ENCODE data around the gene UBE2S.
"Not testable (repeated sequence)": the region's sequence is repeated elsewhere in the genome, so short reads cannot be mapped to it uniquely, and the experiment has no call there.

The UBE2S gene

DNA sequence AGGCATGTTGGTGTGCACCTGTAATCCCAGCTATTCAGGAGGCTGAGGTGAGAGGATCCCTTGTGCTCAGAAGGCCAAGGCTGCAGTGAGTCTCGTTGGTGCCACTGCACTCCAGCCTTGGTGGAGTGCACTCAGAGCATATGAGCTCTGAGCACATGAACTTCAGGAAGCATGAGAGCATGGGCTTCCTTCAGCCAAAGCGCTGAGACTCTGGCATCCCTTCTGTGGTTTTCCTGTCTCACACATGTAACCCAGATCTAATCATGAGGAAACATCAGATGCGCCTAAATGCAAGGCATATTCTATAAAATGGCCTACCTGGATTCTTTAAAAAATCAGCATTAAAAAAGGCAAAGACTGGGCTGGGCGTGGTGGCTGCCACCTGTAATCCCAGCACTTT lies 13.7 kb upstream of the UBE2S start:
- H3K4me1 ChIP-seq (ENCODE audit: control insufficient read depth, insufficient read depth, low read length, poor library complexity, severe bottlenecking); H3K36me3 ChIP-seq (ENCODE audit: control insufficient read depth, insufficient read depth, low read length); H3K9me3 ChIP-seq (ENCODE audit: control insufficient read depth, low read length); H3K27ac ChIP-seq (ENCODE audit: low read depth, low read length, severe bottlenecking); H3K4me3 ChIP-seq (ENCODE audit: extremely low read depth, insufficient read depth, low read length, poor library complexity, severe bottlenecking): not testable (repeated sequence)
- 91 to 93% methylated on average over 3 to 4 of the region's 4 CpGs for WGBS, 2 experiments (ENCODE audit: insufficient coverage in 2 of 2)

DNA sequence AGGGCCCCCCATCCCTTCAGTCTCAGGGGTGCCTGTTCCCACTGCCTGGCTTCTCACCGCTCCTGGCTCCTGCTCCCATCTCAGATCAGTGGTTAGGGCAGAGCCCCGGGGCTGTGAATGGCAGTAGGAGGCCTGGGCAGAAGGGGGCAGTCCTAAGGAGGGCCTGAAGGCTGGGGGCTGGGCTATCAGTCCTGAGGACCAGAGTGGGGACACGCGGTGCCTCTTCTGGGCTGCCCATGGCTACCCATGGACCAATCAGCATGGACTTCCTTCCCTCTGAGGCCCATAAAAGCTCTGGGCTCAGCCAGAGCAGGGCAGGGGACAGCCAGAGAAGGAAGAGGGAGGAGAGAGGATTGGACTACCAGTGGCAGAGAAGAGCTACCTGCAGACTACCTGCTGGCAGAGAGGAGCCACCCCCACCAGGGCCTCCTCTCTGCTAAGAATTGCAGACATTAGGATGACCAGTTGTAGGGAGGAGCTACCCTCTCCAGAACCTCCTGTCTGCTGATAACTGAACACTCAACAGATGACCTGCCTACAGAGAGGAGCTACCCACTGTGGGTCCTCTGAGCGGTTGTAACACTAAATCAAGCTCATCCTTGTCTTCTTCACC lies 12.1 kb upstream of the UBE2S start:
- no peaks in the 10 kb centered on the region for H3K9me3 ChIP-seq (ENCODE audit: control insufficient read depth, low read length)
- H3K4me1 ChIP-seq (ENCODE audit: control insufficient read depth, insufficient read depth, low read length, poor library complexity, severe bottlenecking) = no peaks in the 10 kb centered on the region
- H3K36me3 ChIP-seq (ENCODE audit: control insufficient read depth, insufficient read depth, low read length) = no peaks in the 10 kb centered on the region
- H3K27ac ChIP-seq (ENCODE audit: low read depth, low read length, severe bottlenecking) = no peak overlapping the region
- no peak overlapping the region for H3K4me3 ChIP-seq (ENCODE audit: extremely low read depth, insufficient read depth, low read length, poor library complexity, severe bottlenecking)
- 71% methylated on average over 4 of the region's 5 CpGs; no CpG with 5 or more reads in 1 of the 2 experiments for WGBS, 2 experiments (ENCODE audit: insufficient coverage in 2 of 2)

- Histone ChIP-seq H3K4me3 (ENCODE audit: extremely low read depth, insufficient read depth, low read length, poor library complexity, severe bottlenecking) (no peak overlapping the region), H3K4me1 (ENCODE audit: control insufficient read depth, insufficient read depth, low read length, poor library complexity, severe bottlenecking) (no peaks in the 10 kb centered on the region), H3K9me3 (ENCODE audit: control insufficient read depth, low read length) (no peaks in the 10 kb centered on the region), H3K27ac (ENCODE audit: low read depth, low read length, severe bottlenecking) (no peak overlapping the region), H3K36me3 (ENCODE audit: control insufficient read depth, insufficient read depth, low read length) (no peaks in the 10 kb centered on the region)
- 51 to 73% methylated on average over 2 to 5 of the region's 5 CpGs for WGBS, 2 experiments (ENCODE audit: insufficient coverage in 2 of 2)
These were observed 11.5 kb upstream of the UBE2S start for GRCh38 chr19:55419103-55419502.

DNA sequence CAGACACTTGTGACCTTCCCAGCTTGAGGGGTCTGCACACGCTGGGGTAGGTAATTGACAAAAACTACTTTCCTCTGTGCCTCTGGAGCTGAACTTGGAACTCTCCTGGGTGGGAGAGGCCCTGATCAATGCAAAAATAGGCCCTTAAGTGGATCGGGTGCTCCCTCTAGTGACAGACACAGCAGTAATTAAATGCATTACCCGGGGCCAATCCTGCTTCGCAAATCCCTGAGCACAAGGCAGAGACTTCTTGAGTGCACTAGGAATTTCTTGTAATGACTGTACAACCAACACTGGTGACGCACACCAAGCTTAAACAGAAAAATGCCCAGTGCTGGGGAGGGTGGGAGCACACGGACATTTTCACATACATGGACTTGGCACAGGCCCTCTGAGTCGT lies 10.6 kb upstream of the UBE2S start:
- Histone ChIP-seq H3K9me3 (ENCODE audit: control insufficient read depth, low read length) (no peaks in the 10 kb centered on the region), H3K4me1 (ENCODE audit: control insufficient read depth, insufficient read depth, low read length, poor library complexity, severe bottlenecking) (no peaks in the 10 kb centered on the region)
- WGBS, 2 experiments (ENCODE audit: insufficient coverage in 2 of 2) = 4 to 15% methylated on average over 4 to 7 of the region's 7 CpGs

DNA sequence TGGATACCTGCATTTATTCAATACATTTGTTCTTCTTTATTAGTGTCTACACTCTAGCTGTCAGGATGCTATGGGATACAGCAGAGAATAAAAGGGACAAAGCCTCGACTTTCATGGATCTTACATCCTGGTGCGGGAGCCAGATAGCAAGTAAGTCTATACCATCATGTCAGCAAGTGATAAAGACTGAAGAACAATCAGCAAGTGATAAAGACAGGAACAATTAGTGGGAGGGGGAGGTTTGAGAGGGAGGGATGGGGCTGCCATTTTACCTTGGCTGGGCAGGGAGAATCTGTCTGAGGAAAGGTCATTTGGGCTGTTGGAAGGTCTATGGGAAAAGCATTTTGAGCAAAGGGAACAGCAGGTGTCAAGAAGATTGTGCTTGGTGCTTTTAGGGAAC lies 2.6 kb upstream of the UBE2S start:
- Histone ChIP-seq H3K4me1 (ENCODE audit: control insufficient read depth, insufficient read depth, low read length, poor library complexity, severe bottlenecking) (peaks cover 9% of the 10 kb centered on the region), H3K27ac (ENCODE audit: low read depth, low read length, severe bottlenecking) (no peak overlapping the region), H3K36me3 (ENCODE audit: control insufficient read depth, insufficient read depth, low read length) (peaks cover 16% of the 10 kb centered on the region), H3K9me3 (ENCODE audit: control insufficient read depth, low read length) (peaks cover 21% of the 10 kb centered on the region), H3K4me3 (ENCODE audit: extremely low read depth, insufficient read depth, low read length, poor library complexity, severe bottlenecking) (no peak overlapping the region)
- WGBS, 2 experiments (ENCODE audit: insufficient coverage in 2 of 2) = 88 to 94% methylated on average over 2 of the region's 2 CpGs

More for the DNA sequence above, 10.6 kb upstream of the UBE2S start:
- Histone ChIP-seq H3K36me3 (ENCODE audit: control insufficient read depth, insufficient read depth, low read length) (no peaks in the 10 kb centered on the region), H3K4me3 (ENCODE audit: extremely low read depth, insufficient read depth, low read length, poor library complexity, severe bottlenecking) (no peak overlapping the region), H3K27ac (ENCODE audit: low read depth, low read length, severe bottlenecking) (no peak overlapping the region)

GRCh38 chr19:55409179-55409578 lies 1.6 kb upstream of the UBE2S start:
- Histone ChIP-seq H3K9me3 (ENCODE audit: control insufficient read depth, low read length) (peaks cover 21% of the 10 kb centered on the region), H3K36me3 (ENCODE audit: control insufficient read depth, insufficient read depth, low read length) (peaks cover 25% of the 10 kb centered on the region), H3K4me1 (ENCODE audit: control insufficient read depth, insufficient read depth, low read length, poor library complexity, severe bottlenecking) (peaks cover 11% of the 10 kb centered on the region)
- not testable (repeated sequence) for H3K27ac ChIP-seq (ENCODE audit: low read depth, low read length, severe bottlenecking); H3K4me3 ChIP-seq (ENCODE audit: extremely low read depth, insufficient read depth, low read length, poor library complexity, severe bottlenecking)
- 100% methylated on average over 4 to 7 of the region's 8 CpGs for WGBS, 2 experiments (ENCODE audit: insufficient coverage in 2 of 2)

- Histone ChIP-seq H3K36me3 (ENCODE audit: control insufficient read depth, insufficient read depth, low read length) (peaks cover 32% of the 10 kb centered on the region), H3K27ac (ENCODE audit: low read depth, low read length, severe bottlenecking) (peak overlapping the region; percentile 100), H3K9me3 (ENCODE audit: control insufficient read depth, low read length) (peaks cover 21% of the 10 kb centered on the region), H3K4me1 (ENCODE audit: control insufficient read depth, insufficient read depth, low read length, poor library complexity, severe bottlenecking) (peaks cover 12% of the 10 kb centered on the region), H3K4me3 (ENCODE audit: extremely low read depth, insufficient read depth, low read length, poor library complexity, severe bottlenecking) (peak overlapping the region; percentile 90)
- WGBS, 2 experiments (ENCODE audit: insufficient coverage in 2 of 2) = 74 to 80% methylated on average over 8 to 9 of the region's 9 CpGs
These were observed 915 bp upstream of the UBE2S start for GRCh38 chr19:55408533-55408872.

DNA sequence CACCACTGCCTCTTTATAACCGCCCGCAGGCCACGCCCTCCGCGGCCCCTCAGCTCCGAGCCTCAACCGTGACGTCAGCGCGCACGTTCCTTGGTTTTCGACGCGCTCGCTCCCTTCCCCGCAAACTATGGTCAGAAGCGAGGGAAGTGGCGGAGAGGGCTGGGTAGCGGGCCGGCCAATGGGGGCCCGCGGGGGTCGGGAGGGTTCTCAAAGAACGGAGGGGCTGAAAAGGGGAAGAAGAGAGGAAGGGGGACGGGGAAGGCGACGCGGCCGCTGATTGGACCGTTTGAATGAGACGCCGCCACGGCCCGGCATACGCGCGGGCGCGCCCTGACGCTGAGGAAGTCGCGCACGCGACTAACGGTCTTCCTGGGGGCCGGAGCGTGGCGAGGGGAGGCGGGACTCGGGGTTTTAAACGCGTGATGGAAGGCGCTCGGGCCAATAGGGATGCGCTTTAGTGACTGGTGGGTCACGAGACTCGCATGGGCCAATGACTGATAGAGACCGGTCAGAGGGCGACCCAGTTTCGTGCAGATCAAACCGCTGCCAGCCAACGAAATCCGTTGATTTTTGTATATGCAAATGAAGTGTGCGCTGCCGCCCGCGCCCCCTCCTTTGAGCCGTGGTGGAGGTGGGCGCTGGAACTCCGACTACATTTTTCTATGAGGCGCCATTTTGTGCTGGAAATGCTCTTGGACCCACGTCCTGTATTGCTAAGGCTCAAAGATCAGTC lies 378 bp upstream of the UBE2S start:
- H3K36me3 ChIP-seq (ENCODE audit: control insufficient read depth, insufficient read depth, low read length) = peaks cover 38% of the 10 kb centered on the region
- H3K27ac ChIP-seq (ENCODE audit: low read depth, low read length, severe bottlenecking) = peak overlapping the region; percentile 100
- H3K4me1 ChIP-seq (ENCODE audit: control insufficient read depth, insufficient read depth, low read length, poor library complexity, severe bottlenecking) = peaks cover 12% of the 10 kb centered on the region
- peak overlapping the region; percentile 90 for H3K4me3 ChIP-seq (ENCODE audit: extremely low read depth, insufficient read depth, low read length, poor library complexity, severe bottlenecking)
- WGBS, 2 experiments (ENCODE audit: insufficient coverage in 2 of 2) = 1 to 2% methylated on average over 54 to 63 of the region's 72 CpGs
- peaks cover 21% of the 10 kb centered on the region for H3K9me3 ChIP-seq (ENCODE audit: control insufficient read depth, low read length)

DNA sequence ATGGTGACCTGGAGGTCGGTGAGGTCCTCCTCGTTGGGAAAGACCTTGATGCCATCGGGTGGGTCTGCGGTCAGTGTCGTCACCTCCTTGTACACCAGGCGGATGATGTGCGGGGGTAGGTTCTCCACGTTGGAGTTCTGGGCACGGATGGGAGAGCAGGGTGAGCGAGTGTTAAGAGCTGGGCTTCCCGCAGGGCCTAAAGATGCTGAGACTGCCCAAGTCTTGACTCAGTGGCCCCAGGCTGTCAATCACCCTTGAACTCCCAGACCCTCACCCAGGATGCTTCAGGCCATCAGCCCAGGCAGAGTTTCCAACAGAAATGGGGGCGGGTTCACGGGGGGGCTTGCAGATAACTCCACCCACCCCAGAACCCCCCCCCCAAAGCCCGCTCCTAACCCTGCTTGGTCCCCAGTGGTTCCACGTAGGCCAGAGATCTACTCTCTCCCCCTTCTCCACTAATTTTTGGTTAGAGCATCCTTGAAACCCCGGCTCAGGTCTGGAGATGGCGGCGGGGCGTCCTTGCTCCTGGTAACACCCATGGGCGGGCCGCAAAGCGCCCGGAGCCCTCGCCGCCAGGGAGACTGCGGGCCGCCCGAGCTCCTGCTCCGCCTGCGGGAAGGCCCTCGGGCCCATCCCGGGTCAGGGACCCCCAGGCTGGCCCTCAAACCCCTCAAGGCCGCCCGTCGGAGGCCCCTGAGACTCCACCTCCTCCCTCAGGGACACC lies 600 bp downstream of the UBE2S start:
- Histone ChIP-seq H3K36me3 (ENCODE audit: control insufficient read depth, insufficient read depth, low read length) (peaks cover 47% of the 10 kb centered on the region), H3K9me3 (ENCODE audit: control insufficient read depth, low read length) (peaks cover 21% of the 10 kb centered on the region), H3K4me1 (ENCODE audit: control insufficient read depth, insufficient read depth, low read length, poor library complexity, severe bottlenecking) (peaks cover 12% of the 10 kb centered on the region), H3K27ac (ENCODE audit: low read depth, low read length, severe bottlenecking) (peak overlapping the region; percentile 100), H3K4me3 (ENCODE audit: extremely low read depth, insufficient read depth, low read length, poor library complexity, severe bottlenecking) (peak overlapping the region; percentile 90)
- WGBS, 2 experiments (ENCODE audit: insufficient coverage in 2 of 2) = 11 to 12% methylated on average over 26 to 27 of the region's 35 CpGs

- WGBS, 2 experiments (ENCODE audit: insufficient coverage in 2 of 2) = 82 to 92% methylated on average over 6 to 10 of the region's 14 CpGs
- Histone ChIP-seq H3K36me3 (ENCODE audit: control insufficient read depth, insufficient read depth, low read length) (peaks cover 53% of the 10 kb centered on the region), H3K9me3 (ENCODE audit: control insufficient read depth, low read length) (peaks cover 21% of the 10 kb centered on the region), H3K4me3 (ENCODE audit: extremely low read depth, insufficient read depth, low read length, poor library complexity, severe bottlenecking) (peak overlapping the region; percentile 90), H3K27ac (ENCODE audit: low read depth, low read length, severe bottlenecking) (no peak overlapping the region), H3K4me1 (ENCODE audit: control insufficient read depth, insufficient read depth, low read length, poor library complexity, severe bottlenecking) (peaks cover 12% of the 10 kb centered on the region)
These were observed 1.3 kb downstream of the UBE2S start for GRCh38 chr19:55406091-55406825.
